Lung microvascular endothelial cell (primary cell): ENCODE measurements around the gene MAN1A2. TPM values are rescaled to one million over a fixed set of nuclear protein-coding genes. Genes with fewer than 3 reads are reported as not detected.
A peak's percentile ranks its signal among the peaks of the same experiment; 100 is the strongest.
"Not testable (repeated sequence)": the region's sequence is repeated elsewhere in the genome, so short reads cannot be mapped to it uniquely, and the experiment has no call there.

Experiments
- DNase-seq, 2 donors: peaks; one replicate each; pipeline versions ENCODE4 v3.0.0 to v3.0.0-alpha.2; 2010; ENCODE audit warnings: low read depth in 2 of 2
- total RNA-seq: library from RNA; depleted of rRNA; stranded (reverse); fragments of >200 nt; gene quantifications from 2 replicates; pipeline ENCODE4 v1.2.1, GENCODE V29; 2014

Gene MAN1A2
- total RNA-seq, 1 donor from 2014 or later: 31.3 TPM

DNA sequence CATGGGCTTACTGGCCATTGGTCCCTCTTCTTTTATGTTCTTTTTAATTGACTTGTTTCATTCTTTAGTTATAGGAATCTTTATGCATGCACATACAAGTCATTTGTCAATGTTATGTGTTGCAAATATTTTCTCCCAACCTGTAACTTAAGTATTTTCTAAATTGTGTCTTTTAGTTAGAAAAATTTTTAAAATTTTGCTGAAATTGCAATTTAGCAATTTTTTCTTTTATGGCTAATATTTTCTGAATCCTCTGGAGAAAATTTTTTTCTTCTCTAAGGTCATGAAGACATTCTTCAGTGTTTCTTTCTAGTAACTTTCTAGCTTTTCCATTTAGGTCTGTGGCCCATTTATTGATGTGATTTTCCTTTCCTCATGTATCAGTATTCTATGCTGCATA, 189.7 kb downstream of the MAN1A2 start:
- DNase-seq: no peak

DNA sequence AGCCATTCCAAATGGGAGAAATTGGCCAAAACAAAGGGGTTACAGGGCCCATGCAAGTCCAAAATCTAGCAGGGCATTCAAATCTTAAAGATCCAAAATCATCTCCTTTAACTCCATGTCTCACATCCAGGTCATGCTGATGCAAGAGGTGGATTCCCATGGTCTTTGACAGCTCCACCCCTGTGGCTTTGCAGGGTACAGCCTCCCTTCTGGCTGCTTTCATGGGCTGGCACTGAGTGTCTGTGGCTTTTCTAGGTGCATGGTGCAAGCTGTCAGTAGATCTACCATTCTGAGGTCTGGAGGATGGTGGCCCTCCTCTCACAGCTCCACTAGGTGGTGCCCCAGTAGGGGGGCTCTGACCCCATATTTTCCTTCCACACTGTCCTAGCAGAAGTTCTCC, 191.2 kb downstream of the MAN1A2 start:
- DNase-seq: not testable (repeated sequence)

DNA sequence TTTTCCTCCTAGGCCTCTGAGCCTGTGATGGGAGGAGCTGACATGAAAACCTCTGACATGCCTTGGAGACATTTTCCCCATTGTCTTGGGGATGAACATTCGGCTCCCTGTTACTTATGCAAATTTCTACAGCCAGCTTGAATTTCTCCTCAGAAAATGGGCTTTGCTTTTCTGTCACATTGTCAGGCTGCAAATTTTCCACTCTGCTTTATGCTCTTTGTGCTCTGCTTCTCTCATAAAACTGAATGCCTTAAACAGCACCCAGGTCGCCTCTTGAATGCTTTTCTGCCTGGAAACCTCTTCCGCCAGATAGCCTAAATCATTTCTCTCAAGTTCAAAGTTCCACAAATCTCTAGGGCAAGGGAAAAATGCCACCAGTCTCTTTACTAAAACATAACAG, 191.9 kb downstream of the MAN1A2 start:
- DNase-seq: no peak

DNA sequence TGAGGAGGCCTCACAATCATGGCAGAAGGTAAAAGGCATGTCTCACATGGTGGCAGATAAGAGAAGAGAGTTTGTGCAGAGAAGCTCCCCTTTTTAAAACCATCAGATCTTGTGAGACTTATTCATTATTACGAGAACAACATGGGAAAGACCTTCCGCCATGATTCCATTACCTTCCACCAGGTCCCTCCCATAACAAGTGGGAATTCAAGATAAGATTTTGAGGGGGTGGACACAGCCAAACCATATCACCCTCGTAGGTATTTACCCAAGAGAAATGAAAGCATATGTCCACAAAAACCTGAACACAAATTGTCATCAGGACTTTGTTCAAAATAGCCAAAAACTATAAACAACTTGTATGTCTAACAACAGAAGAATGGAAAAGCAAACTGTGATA, 192.7 kb downstream of the MAN1A2 start:
- DNase-seq: no peak

DNA sequence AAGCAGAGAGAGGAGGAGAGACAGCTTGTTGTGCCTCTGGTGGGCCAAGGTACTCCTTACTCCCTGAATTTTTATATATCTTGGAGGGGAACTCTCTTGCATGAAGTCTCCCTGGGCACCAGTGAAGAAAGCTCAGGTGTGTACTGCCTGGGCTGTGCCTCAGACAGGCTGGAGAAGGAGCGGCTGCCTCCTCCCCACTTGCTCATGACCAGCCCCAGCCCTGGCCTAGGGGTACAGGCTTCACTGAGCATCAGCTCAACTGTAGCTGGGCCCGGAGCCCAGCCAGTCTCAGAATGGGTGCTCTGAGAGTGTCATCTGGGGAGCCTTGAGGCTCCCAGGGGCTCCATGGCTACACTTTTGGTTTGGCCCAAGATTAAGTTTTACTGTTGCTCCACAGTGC, 193.8 kb downstream of the MAN1A2 start:
- DNase-seq: no peak

DNA sequence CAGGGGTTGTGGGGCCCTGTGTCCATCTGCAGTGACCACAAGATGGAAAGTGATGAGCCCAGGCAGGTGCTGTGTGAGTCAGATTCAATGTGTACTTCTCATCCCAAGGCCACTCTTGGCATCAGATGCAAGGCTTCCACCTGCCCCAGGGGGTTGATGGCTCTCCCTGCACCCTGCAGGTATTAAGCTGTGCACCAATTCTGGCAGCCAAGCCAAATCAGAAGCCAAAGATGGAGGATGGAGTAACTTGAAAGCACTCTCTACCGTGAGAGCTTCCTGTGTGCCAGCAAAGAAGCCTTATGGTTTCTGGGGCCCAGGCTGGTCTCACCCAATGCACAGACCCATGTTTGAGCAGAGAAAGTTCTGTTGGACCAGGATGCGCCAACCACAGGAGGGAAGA, 194.3 kb downstream of the MAN1A2 start:
- no peak for DNase-seq

DNA sequence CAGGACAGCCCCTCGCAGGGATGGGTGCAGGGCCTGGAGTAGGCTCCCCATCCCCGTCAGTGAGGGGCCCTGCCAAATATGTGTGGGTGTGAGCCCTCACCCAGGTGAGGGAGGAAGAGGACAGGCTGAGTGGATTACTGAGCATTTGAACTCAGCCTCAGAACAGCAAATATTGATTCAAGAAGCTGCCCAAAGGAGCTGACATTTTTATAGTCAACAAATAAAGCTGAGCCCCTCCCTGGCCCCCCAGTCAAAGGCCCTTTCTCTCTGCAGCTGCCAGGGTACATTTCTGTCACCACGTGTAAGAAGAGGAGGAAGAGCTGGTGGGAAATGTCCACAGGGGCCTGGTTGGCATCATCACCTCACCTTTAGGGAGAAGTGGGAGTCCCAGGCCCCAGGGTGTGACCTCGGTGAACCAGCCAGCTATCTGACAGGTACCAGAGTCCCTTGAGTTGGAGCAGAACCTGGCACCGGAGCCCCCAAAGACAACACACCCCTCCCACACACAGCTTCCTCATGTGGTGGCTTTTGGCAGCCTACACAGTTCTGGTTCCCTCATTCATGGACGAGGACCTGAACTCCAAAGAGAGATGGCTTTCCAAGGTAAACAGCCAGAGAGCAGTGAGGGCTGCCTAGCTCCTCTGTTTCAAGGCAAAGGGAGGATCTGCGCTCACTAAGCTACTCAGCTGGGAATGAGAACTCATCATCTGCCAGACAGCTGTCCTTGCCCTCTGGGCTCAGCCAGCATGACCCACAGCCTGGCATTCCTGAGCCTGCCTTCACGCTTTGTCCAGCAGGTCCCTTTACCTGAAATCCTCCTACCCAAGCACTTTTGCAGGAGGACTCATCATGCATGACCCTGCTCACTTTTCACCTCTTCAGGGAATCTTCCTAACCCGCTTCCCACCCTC, 195.6 kb downstream of the MAN1A2 start:
- DNase-seq: peak in 1 of 2 donors; percentile 34

DNA sequence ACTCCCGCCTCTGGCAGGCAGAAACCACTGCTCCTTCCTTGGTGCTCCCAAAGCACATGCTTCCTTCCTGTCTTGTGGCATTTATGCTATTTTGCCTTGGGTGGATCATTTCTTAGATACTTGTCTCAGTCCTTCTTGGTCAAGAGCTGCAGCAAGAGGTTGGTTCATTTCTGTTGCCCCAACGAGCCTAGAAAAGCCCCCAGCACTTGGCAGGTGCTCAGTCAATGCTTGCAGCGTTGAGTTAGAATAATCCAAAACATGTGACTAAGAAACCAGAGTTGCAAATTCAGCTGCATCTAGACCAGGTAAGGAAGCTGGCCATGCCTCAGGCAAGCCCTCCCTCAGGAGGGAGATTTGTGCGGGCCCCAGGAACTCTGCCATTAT, 196.2 kb downstream of the MAN1A2 start:
- DNase-seq: no peak

DNA sequence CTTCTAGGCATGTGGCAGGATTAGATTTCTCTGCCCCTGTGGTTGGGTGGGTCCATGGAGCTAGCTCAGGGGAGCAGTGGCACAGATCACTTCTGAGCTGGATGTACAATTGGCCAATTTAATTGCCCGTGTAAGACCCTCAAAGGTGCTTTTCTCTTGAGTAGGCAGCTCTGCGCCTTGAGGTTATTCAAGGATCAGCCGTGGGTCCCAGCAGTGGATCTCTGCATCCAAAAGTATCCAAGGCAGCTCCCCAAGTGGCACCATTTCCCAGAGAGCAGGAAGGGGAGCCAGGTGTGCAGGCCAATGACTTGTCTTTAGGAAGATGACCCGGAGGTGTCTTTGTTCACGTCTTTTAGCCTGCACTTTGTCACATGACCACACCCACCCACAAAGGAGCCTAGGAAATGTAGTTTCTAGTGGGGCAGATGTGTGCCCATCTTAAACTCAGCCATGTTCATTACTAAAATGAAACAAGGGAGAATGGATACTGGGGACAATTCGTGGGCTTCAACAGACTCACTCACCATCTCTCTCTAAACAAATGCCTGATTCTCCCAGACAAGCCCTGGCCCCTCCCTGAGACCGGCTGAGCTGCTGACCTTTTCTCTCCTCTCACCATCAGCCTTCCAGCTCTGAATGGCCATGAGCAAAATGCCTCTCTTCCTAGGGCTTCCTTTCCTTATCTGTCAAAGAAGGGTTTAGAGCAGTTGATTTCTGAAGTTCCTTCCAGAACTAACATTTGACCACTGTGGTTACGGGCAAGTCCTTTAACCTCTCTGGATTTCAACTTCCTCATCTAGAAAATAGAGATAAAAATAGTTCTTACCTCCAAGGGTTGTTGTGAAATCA, 197.2 kb downstream of the MAN1A2 start:
- DNase-seq: no peak

DNA sequence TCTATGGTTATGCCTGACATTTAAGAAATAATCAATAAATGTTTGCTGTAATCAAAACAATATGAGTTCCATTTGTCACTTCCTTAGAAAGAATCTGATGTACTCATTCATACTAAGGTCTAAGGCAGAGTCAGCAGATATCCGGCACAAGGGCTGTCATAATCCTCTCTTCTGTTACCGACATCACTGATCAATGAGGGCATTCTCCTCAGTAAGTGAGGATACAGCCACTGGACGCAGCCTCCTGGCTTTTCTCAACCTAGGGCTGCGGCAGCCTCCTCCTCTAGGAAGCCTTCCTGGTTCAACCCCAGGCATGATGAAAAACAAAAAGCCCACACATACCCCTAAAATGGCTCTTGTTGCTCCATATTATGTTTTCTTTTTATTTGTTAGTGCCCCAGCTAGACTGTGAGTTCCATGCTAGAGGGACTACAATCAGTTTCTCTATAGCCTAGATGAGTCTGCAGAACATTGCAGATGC, 197.9 kb downstream of the MAN1A2 start:
- DNase-seq: no peak

DNA sequence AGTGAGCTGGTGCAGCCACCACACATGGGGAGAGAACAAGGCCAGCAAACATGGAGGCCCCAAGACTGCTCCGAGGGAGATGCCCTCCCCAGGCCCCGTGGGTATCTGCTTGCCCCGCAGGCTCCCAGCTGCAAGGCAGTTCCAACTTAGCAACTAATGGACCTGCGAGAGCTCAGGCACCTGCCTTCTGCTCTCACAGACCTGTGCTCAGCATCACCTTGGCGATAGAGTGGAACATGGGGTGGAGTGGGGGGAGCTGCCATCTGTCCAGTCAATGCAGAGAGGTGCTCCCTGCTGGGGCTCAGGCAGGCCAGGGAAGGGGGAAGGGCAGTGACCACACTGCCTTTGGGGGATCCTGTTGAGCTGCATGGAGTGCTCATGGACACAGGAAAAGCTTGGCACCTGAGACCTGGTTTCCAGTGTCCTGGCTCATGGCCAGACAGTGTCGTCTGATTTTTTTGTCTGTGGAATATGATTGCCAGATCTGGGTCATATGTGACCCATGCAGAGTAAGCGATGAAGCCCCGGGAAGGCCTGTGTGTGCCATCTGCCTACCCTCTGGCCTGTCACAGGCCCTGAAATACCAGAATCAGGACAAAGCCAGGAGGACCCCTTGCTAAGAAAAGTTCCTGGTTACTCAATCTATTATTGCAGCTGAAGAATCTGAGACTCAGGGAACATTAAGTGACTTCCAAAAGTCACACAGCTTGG, 198.7 kb downstream of the MAN1A2 start:
- DNase-seq: no peak

DNA sequence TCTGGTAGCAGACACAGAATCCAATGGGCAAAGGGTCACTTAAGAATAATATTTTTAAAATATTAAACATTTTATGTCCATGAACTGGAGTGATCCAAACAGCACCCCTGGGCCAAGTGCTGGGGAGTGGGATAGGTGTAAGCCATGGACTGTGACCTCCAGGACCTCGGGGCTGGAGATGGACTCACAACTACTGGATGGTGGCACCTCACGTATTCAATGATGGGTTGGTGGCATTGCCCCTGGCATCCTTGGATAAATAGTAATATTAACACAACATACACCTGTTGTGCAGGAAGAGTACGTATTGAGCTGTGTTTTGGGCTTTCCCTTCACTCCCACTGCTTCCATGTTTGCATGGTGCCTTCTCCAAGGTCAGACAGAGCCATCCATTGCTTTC, 199.3 kb downstream of the MAN1A2 start:
- DNase-seq: no peak

DNA sequence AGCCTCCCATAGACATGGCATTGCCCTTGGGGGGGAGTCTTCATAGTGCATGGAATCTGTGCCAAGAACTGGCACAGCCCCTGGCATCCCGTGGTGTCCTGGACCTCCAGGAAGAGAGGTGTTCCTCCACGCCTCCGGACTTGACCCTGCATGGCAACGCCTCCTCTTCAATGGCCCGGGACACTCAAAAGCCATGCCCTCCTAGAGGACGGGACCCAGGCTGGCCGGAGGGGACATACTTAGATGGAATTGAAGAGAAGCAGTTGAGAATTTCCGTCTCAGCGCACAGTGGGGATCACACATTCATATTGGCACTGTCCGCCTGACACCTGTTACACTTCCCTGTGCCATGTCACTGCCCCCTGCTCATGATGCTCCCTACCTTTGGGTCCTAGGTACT, 200.2 kb downstream of the MAN1A2 start:
- DNase-seq: no peak

DNA sequence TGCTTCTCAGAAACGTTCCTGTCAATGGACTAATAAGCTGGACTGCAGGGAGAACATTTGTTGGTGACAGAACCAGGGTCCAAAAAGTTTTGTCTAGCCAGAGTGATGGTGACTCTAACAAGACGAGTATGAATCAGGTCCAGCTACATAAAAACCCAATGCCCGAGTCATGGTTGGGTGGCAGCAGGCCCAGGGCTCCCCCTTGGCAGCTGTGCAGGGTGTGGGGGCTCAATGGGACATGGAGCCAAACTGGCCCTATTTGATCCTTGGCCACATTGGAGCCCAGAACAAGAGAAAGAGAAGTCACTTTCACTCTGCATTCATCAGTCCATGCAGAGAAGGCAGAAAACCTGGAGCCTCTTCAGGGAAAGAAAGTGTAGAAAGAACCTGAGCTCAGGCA, 200.7 kb downstream of the MAN1A2 start:
- DNase-seq: no peak

DNA sequence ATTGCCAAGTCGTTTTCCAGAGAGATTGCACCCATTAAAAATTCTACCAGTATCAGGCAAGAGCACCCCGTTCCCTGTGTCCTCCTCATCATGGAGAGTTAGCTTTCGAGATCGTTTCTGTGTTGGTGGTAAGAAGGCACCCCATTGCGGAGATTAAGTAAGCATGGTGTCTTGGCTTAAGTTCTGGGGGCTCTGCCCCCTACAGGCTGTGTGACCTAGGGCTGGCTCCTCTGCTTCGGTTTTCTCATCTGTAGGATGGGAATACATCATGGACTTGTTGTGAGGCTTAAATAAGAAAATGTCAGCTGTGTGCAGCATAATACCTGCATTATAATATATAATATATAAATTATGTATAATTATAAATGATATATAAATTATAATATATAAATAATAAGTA, 201.8 kb downstream of the MAN1A2 start:
- no peak for DNase-seq

DNA sequence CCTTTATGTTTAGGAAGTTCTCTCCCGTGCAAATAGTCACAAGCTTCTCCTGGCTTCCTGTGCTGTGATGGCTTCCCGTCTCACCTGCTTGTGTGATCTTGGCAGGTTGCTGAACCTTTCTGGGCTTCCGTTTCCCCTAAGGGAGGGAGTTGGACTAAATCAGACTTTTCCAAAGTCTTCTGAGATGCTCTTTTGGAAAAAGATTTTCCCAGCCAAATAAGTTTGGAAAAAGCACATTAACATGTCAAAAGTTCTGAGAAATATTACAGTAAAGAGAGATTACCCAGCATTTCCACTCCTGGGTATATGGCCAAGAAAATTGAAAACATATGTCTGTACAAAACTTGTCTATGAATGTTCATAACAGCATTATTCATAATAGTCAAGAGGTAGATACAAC, 202.6 kb downstream of the MAN1A2 start:
- no peak for DNase-seq

DNA sequence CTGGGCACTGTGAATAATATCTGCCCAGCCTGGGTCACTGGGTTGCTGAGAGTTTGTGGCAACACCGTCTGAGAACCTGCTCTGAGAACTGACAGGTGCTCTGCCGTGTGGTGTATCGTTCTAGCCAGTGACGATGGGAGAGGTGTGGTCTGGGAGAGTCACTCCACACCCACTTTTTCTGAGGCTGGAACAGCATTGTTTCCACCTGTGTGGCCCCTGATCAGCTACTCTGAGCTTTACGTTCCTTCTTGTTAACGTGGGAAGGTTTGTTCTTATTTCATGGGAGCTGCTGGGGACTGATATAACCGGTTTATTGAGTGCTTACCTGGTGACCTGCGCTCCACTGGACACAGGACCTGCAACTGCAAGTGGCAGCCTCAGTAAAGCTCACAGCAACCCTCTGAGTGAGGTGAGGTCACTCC, 203.8 kb downstream of the MAN1A2 start:
- no peak for DNase-seq

DNA sequence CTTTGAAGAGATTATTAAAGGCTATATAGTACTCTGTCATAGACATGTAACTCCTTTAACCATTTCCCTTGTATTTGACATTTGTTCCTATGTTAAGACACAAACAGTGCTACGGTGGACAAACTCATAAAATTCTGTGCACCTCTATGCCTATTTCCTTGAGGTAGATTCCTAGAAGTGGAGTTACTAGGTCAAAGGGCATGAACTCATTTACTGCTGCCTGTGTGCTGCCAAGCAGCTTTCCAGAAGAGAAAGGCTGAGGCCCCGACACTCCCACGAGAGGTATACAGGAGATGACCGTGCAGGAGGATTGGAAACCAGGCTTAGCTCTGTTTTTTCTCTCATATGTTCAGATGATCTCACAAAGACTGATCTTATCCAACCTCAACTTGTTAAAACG, 204.2 kb downstream of the MAN1A2 start:
- DNase-seq: no peak

DNA sequence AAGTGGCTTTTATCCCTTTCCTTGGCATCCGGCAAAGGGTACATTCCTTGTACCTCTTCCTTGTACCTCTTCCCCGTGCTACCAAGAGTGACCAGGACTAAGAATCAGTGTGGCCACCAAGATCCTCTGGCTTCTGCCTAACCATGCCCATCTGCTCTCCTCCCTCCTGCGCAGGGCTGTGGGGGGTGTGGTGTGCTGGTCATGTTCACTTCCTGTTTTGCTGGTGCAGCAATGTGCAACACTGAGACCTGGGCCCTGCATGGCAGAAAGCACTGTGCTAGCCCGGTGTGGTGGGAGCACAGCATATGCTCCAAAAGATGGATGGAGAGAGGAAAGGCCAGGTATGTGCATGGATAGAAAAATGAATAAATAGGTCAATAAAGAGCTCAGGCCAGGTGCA, 205.3 kb downstream of the MAN1A2 start:
- no peak for DNase-seq

DNA sequence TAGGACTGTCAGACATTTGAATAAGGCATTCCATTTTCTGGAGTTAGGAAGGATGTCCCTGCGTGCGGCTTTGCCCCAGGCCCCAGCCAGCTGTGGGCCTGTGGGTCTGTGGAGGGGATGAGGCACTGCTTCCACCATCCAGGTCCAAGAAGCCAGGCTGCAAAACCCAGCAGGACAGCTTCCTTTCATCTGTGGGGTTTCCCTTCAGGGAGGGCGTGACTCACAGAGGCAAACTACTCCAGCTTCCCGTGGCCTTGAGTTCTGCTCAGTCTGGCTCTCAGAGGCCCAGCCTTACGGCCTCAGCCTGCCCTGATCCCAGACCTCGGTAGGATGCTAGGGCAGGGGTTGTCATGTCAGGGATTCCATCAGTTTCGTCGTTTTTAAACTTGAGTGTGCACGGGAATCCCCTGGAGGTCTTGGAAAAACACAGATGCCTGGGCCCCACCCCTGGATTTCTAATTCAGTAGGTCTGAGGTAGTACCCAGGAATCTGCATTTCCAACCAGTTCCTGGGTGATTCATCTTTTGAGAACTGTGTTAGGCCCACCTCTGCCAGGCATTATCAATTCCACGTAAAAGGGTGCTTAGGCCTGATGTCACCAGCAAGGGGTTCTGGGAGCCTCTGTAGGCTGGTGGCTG, 206.3 kb downstream of the MAN1A2 start:
- DNase-seq: peak in 1 of 2 donors; percentile 26

DNA sequence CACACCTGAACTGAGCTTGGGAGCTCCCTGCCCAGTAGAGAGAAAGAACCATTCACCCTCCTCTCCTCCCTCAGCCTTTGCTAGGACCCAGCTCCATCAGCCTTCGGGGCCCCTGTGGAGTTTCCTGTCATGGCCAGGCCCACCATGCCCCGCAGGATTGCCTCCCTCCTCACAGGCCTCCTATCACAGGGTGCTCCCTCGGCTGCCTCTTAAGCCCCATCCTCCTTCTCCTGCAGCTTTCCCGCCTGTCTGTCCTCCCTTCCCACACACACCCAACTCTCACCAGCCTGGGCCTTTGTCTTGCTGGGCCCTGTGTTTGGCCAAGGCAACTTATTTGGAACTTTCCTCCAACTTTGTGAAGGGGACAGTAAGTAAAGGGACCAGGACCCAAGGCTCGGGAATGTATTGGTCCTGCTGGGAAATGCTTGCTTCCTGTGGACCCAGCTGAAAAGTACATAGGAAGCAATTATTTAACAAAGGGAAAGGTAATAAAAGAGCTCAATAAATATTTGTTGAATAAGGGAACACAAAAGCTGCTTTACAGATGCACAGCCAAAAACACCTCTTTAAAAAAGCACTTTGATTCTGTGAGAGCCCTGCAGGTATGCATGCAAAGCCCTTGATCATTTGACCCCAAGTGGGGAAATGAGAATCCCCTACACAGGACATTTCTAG, 207.0 kb downstream of the MAN1A2 start:
- DNase-seq: no peak
